NCI-H69 (cell line): Measurements from ENCODE around the gene VWF.

Source experiments
- DNase-seq: peaks from one replicate; lab custom pipeline; 2025; lab: John Stamatoyannopoulos, UW

The VWF gene

GRCh38 chr12:5948696-5949095 is 175.8 kb downstream of the VWF start:
- no peak for DNase-seq

GRCh38 chr12:5947006-5947405 is 177.5 kb downstream of the VWF start:
- DNase-seq, result no peak

- no peak for DNase-seq
Measured at GRCh38 chr12:5946388-5946787, 178.1 kb downstream of the VWF start.

GRCh38 chr12:5945071-5946008 is 179.1 kb downstream of the VWF start, which contains the start of gene ANO2:
TSS of gene ANO2 (minus strand) at chr12:5945259. CDS start at chr12:5945217, 42 bp downstream.
- peak; percentile 77 for DNase-seq

GRCh38 chr12:5944688-5945070 is 179.8 kb downstream of the VWF start:
- DNase-seq, result no peak

- DNase-seq, result no peak
Measured at GRCh38 chr12:5944053-5944452, 180.4 kb downstream of the VWF start.

GRCh38 chr12:5941907-5942306 is 182.6 kb downstream of the VWF start:
- no peak for DNase-seq

GRCh38 chr12:5927732-5928516 is 196.5 kb downstream of the VWF start:
- no peak for DNase-seq

GRCh38 chr12:5925646-5926045 is 198.8 kb downstream of the VWF start:
- no peak for DNase-seq

GRCh38 chr12:5924342-5924741 is 200.1 kb downstream of the VWF start:
- DNase-seq, result no peak

GRCh38 chr12:5923751-5924150 is 200.7 kb downstream of the VWF start:
- DNase-seq, result no peak

- no peak for DNase-seq
Measured at GRCh38 chr12:5923043-5923605, 201.3 kb downstream of the VWF start.

GRCh38 chr12:5921966-5922899 is 202.2 kb downstream of the VWF start:
- DNase-seq, result no peak

- DNase-seq, result no peak
Measured at GRCh38 chr12:5921027-5921909, 203.2 kb downstream of the VWF start.

GRCh38 chr12:5916785-5917290 is 207.6 kb downstream of the VWF start:
- no peak for DNase-seq

- no peak for DNase-seq
Measured at GRCh38 chr12:5915511-5915910, 209.0 kb downstream of the VWF start.

- DNase-seq, result no peak
Measured at GRCh38 chr12:5914387-5915149, 209.9 kb downstream of the VWF start.

- DNase-seq, result no peak
Measured at GRCh38 chr12:5913387-5913786, 211.1 kb downstream of the VWF start.
